Bronchial epithelial cell (primary cell): ENCODE measurements around the gene VPS52. TPM values are rescaled to one million over a fixed set of nuclear protein-coding genes. Genes with fewer than 3 reads are reported as not detected.
A peak's percentile ranks its signal among the peaks of the same experiment; 100 is the strongest.

Source experiments
- DNase-seq: peaks from one replicate; pipeline ENCODE4 v3.0.0-alpha.2; 2010; ENCODE audit warnings: low read depth
- FAIRE-seq: peaks from 2 replicates; lab custom pipeline; 2011; peaks lifted over from hg19 to GRCh38; lab: Jason Lieb, UNC
- H3K27me3 ChIP-seq: 2 replicates; pipeline ENCODE4 v1.5.1; 2011; ENCODE audit warnings: low read length; ENCODE audit not compliant: control insufficient read depth, insufficient read depth
- H3K36me3 ChIP-seq: 2 replicates; pipeline ENCODE4 v1.5.1; 2011; ENCODE audit warnings: low read length; ENCODE audit not compliant: control insufficient read depth, insufficient read depth
- H3K4me3 ChIP-seq: 2 replicates; pipeline ENCODE4 v1.5.1; 2011; ENCODE audit warnings: mild to moderate bottlenecking, low read depth, low read length, control low read depth
- total RNA-seq: library from RNA; depleted of rRNA; stranded (reverse); fragments of >200 nt; gene quantifications from 2 replicates; pipeline ENCODE4 v1.2.1, GENCODE V29; 2014
- TF ChIP-seq, protein P1 (sequence below): IDR thresholded peaks from 2 replicates; pipeline ENCODE4 v1.5.1; 2011; ENCODE audit warnings: mild to moderate bottlenecking, moderate library complexity, low read length, control low read depth, inconsistent platforms; ENCODE audit not compliant: insufficient read depth, severe bottlenecking

VPS52 gene, protein sequence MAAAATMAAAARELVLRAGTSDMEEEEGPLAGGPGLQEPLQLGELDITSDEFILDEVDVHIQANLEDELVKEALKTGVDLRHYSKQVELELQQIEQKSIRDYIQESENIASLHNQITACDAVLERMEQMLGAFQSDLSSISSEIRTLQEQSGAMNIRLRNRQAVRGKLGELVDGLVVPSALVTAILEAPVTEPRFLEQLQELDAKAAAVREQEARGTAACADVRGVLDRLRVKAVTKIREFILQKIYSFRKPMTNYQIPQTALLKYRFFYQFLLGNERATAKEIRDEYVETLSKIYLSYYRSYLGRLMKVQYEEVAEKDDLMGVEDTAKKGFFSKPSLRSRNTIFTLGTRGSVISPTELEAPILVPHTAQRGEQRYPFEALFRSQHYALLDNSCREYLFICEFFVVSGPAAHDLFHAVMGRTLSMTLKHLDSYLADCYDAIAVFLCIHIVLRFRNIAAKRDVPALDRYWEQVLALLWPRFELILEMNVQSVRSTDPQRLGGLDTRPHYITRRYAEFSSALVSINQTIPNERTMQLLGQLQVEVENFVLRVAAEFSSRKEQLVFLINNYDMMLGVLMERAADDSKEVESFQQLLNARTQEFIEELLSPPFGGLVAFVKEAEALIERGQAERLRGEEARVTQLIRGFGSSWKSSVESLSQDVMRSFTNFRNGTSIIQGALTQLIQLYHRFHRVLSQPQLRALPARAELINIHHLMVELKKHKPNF
- total RNA-seq: 22.1 and 32.5 TPM in 2 replicates

- DNase-seq (peak; percentile 96), FAIRE-seq (peak; percentile 23)
- Histone ChIP-seq H3K4me3 (peak within 1 kb of the TSS; percentile 81), H3K27me3 (no peaks in the 10 kb centered on the region), H3K36me3 (peaks cover 42% of the 10 kb centered on the region)
- TF ChIP-seq, protein P1, sequence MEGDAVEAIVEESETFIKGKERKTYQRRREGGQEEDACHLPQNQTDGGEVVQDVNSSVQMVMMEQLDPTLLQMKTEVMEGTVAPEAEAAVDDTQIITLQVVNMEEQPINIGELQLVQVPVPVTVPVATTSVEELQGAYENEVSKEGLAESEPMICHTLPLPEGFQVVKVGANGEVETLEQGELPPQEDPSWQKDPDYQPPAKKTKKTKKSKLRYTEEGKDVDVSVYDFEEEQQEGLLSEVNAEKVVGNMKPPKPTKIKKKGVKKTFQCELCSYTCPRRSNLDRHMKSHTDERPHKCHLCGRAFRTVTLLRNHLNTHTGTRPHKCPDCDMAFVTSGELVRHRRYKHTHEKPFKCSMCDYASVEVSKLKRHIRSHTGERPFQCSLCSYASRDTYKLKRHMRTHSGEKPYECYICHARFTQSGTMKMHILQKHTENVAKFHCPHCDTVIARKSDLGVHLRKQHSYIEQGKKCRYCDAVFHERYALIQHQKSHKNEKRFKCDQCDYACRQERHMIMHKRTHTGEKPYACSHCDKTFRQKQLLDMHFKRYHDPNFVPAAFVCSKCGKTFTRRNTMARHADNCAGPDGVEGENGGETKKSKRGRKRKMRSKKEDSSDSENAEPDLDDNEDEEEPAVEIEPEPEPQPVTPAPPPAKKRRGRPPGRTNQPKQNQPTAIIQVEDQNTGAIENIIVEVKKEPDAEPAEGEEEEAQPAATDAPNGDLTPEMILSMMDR: no peak
Measured at GRCh38 chr6:33271468-33272274, at the start of gene VPS52, which contains the start of gene RPS18. Gene VPS52 (minus strand): TSS chr6:33271876. CDS start chr6:33271675, 201 bp downstream. Gene RPS18 (plus strand): TSS chr6:33272075. CDS start chr6:33272120, 45 bp downstream.

DNA sequence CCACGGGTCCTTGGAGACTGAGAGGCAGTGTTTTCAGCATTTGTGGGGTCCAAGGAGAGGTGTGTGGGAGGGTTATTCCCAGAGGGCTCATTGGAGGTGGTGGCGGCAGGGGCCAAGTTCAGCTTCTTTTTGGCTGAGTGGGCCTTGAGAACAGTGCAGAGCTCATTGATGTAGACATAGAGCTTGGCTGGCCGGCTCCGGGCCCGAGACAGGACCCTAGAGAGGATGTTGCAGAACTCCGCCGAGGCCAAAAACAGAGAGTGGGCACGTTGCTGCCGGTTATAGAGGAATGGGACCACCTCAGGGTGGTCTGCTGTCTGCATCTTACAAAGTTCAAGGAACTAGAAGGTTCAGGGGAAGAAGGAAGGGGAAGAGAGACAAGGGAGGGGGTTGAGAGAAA lies 49.6 kb upstream of the VPS52 start:
- no peak for DNase-seq
- TF ChIP-seq, protein P1: no peak
- FAIRE-seq: no peak
- Histone ChIP-seq H3K27me3 (no peaks in the 10 kb centered on the region), H3K36me3 (peaks cover 23% of the 10 kb centered on the region), H3K4me3 (no peak overlapping the region)

DNA sequence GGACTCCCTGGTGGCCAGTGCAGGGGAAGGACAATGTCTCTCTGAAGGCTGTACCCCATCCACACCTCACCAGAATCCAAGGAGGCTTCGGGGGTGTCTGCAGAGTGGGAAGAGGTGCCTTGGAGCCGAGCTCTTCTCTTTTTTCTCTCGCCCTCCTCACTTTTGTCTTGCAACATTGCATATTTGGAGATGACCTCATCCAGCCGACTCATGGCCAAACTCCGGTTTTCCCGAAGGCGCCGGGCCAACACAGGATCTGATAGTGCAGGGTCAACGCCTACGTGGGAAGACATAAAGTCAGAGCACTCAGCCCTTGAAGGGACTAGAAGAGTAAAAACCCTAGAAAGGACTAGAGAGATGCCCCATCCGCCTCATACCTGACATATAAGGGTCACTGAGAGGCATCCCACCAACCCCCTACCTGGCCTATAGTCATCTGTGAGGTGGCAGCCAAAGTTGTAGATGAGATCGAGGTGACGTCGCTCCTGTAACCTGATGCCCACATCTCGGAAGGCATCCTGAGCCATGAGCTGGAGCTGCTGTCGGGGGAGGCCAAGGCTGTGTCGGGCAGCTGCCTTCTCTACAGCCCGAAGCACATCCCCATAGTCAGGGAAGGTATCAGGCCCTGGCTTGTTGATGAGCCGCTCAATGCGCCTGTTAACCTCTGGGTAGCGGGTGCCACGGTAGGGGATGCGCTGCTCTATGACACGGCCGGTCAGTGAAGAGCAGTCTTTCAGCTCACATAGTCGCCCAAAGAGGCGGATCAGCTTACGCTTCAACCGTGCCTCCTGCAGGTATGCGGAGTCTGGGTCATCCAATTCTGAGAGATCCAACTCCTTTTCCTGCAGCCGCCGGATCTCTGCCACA lies 48.9 kb upstream of the VPS52 start:
- Histone ChIP-seq H3K36me3 (peaks cover 24% of the 10 kb centered on the region), H3K4me3 (no peak overlapping the region), H3K27me3 (no peaks in the 10 kb centered on the region)
- peak; percentile 88 for DNase-seq
- TF ChIP-seq, protein P1: no peak
- no peak for FAIRE-seq

GRCh38 chr6:33319939-33320314 lies 48.3 kb upstream of the VPS52 start:
- Histone ChIP-seq H3K27me3 (no peaks in the 10 kb centered on the region), H3K36me3 (peaks cover 24% of the 10 kb centered on the region), H3K4me3 (no peak overlapping the region)
- no peak for FAIRE-seq
- TF ChIP-seq, protein P1: no peak
- DNase-seq: no peak
